Mammary epithelial cell (primary cell): ENCODE data around the gene GRIP1.

Experiments
- EZH2 ChIP-seq: IDR thresholded peaks from 2 replicates; pipeline ENCODE4 v1.6.1; 2012; ENCODE audit warnings: low read length, inconsistent platforms, borderline replicate concordance
- TF ChIP-seq, protein P1 (sequence below), 2 donors: IDR thresholded peaks in 1 of 2; conservative IDR thresholded peaks in 1 of 2; 2 replicates each; pipeline ENCODE4 v1.5.1; 2011 to 2012; ENCODE audit warnings: inconsistent platforms in 2 of 2, low read length in 2 of 2, mild to moderate bottlenecking in 2 of 2, control low read depth in 1 of 2, low read depth in 1 of 2; ENCODE audit not compliant: insufficient read depth in 1 of 2; ENCODE audit errors: extremely low read depth in 1 of 2

DNA sequence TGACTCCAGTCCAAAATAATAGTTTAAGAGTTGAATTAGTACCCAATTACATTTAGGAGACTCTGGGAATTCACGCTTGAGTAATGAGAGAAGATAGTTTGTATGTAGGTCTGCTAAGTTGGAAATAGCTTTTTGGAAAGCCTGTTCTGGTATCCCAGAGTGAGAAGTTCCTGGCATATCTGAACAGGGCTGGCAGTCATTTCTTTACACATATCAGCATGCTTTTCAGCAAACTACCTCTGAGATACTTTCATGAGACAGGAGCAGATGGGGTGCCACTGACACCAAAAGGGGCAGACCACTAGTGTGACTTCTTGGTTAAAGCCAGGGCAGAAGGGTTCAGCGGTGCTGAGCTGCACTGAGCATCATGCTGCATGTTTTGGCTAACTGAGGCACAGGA, 45.1 kb upstream of the GRIP1 start:
- no peak for TF ChIP-seq EZH2
- TF ChIP-seq, protein P1, sequence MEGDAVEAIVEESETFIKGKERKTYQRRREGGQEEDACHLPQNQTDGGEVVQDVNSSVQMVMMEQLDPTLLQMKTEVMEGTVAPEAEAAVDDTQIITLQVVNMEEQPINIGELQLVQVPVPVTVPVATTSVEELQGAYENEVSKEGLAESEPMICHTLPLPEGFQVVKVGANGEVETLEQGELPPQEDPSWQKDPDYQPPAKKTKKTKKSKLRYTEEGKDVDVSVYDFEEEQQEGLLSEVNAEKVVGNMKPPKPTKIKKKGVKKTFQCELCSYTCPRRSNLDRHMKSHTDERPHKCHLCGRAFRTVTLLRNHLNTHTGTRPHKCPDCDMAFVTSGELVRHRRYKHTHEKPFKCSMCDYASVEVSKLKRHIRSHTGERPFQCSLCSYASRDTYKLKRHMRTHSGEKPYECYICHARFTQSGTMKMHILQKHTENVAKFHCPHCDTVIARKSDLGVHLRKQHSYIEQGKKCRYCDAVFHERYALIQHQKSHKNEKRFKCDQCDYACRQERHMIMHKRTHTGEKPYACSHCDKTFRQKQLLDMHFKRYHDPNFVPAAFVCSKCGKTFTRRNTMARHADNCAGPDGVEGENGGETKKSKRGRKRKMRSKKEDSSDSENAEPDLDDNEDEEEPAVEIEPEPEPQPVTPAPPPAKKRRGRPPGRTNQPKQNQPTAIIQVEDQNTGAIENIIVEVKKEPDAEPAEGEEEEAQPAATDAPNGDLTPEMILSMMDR (conservative IDR thresholded peaks at IDR 0.05 in 1 of 2, IDR thresholded peaks at IDR 0.05 in 1 of 2; ENCODE audit: extremely low read depth in 1 of 2, insufficient read depth in 1 of 2, low read depth in 1 of 2, low read length in 2 of 2), result no peak
